Spleen (tissue), 11 donors: ENCODE results near the gene GPR83. TPM values are rescaled to one million over a fixed set of nuclear protein-coding genes. Genes with fewer than 3 reads are reported as not detected.
"Not testable (repeated sequence)": the region's sequence is repeated elsewhere in the genome, so short reads cannot be mapped to it uniquely, and the experiment has no call there.

ENCODE experiments used
- DNase-seq: peaks from one replicate; pipeline ENCODE4 v3.0.0-alpha.2; 2020
- H3K27ac ChIP-seq, 8 donors: fragments of 200-600 bp; sonication (generic) in 7 of 8; 1 replicate in 4 of 8; 2 replicates in 4 of 8; pipeline versions ENCODE4 v1.5.0 to v1.8.0; 2016 to 2021; ENCODE audit warnings: inconsistent platforms in 4 of 8, mild to moderate bottlenecking in 4 of 8, moderate library complexity in 1 of 8
- H3K27me3 ChIP-seq, 7 donors: fragments of 200-600 bp; sonication (generic) in 6 of 7; replicated peaks in 1 of 7; 1 replicate in 4 of 7; 2 replicates in 3 of 7; pipeline versions ENCODE4 v1.5.0 to v1.8.0; 2016 to 2021; ENCODE audit warnings: inconsistent platforms in 3 of 7, mild to moderate bottlenecking in 1 of 7
- H3K36me3 ChIP-seq, 6 donors: fragments of 200-600 bp; sonication (generic) in 5 of 6; 1 replicate in 4 of 6; 2 replicates in 2 of 6; pipeline versions ENCODE4 v1.5.0 to v1.8.0; 2016 to 2021; ENCODE audit warnings: inconsistent platforms in 2 of 6
- H3K4me1 ChIP-seq, 6 donors: fragments of 200-600 bp; sonication (generic) in 5 of 6; 1 replicate in 3 of 6; 2 replicates in 3 of 6; pipeline versions ENCODE4 v1.5.0 to v1.8.0; 2016 to 2021; ENCODE audit warnings: inconsistent platforms in 3 of 6
- H3K4me3 ChIP-seq, 8 donors: fragments of 200-600 bp; sonication (generic) in 7 of 8; 1 replicate in 4 of 8; 2 replicates in 4 of 8; pipeline versions ENCODE4 v1.5.0 to v1.8.0; 2016 to 2021; ENCODE audit warnings: inconsistent platforms in 4 of 8, mild to moderate bottlenecking in 4 of 8, moderate library complexity in 2 of 8
- H3K9me3 ChIP-seq, 8 donors: fragments of 200-600 bp; sonication (generic) in 7 of 8; 1 replicate in 4 of 8; 2 replicates in 4 of 8; pipeline versions ENCODE4 v1.5.0 to v1.8.0; 2016 to 2021; ENCODE audit warnings: inconsistent platforms in 4 of 8
- CTCF ChIP-seq, 11 experiments: fragments of 200-600 bp in 7 of 11; fragments of 450-650 bp in 4 of 11; sonication (generic) in 4 of 11; IDR thresholded peaks in 8 of 11; conservative IDR thresholded peaks in 3 of 11; 1 replicate in 7 of 11; 2 replicates in 4 of 11; pipeline versions ENCODE4 v1.4.0 to v1.8.0; 2016 to 2021; ENCODE audit warnings: antibody characterized with exemption in 11 of 11, inconsistent platforms in 4 of 11, mild to moderate bottlenecking in 1 of 11
- POLR2A ChIP-seq, 3 donors: fragments of 450-650 bp; IDR thresholded peaks; one replicate each; pipeline ENCODE4 v1.5.1; 2017; ENCODE audit warnings: antibody characterized with exemption in 3 of 3, mild to moderate bottlenecking in 1 of 3
- POLR2AphosphoS5 ChIP-seq, 3 donors: sonication (generic); formaldehyde crosslinking; IDR thresholded peaks; one replicate each; pipeline ENCODE4 v1.5.1; 2017; ENCODE audit warnings: antibody characterized with exemption in 3 of 3
- WGBS, 5 donors: extraction: QIAGEN DNeasy Blood & Tissue Kit in 3 of 5; methylation state at CpG; one replicate each; pipeline versions ENCODE4 v1.1.5 to v1.1.7; 2013 to 2018; 5-methylcytosine and 5-hydroxymethylcytosine counted together
- intact Hi-C: fragments of 100-400 bp; cut with DNase I; formaldehyde crosslinking; loops from one replicate; pipeline ENCODE4 v1.15.0; 2023; ENCODE audit warnings: low total_unique reads
- polyA plus RNA-seq, 3 donors: library from polyadenylated mRNA; stranded (reverse); fragments of 200-250 nt; gene quantifications; one replicate each; pipeline ENCODE4 v1.2.1, GENCODE V29; 2013
- total RNA-seq, 7 donors: library from RNA; depleted of rRNA in 3 of 7; stranded (reverse); fragments of >200 nt in 3 of 7; fragmentation: NEBNext Ultra II Directional in 4 of 7; extraction: Animal tissue kit (Norgen Biotek cat#: 25700) in 4 of 7; gene quantifications; one replicate each; pipeline versions ENCODE4 v1.1.0 to v1.2.1, GENCODE V29; 2016 to 2021
- donor health status: healthy with polysubstance abuse.
- donor health status: DM: no; HTN: no; CAD: no; lungs with moderate emphysema.
- donor health status: DM: no; HTN: no; CAD: no.
- donor health status: Bipolar disorder and iron deficiency.
- donor health status: healthy.
- donor health status: DM: no; HTN: no; CAD: no.
- donor health status: DM: yes; HTN: yes; CAD: no.

Gene GPR83
- total and polyA plus RNA-seq, 10 donors = 0.06 to 0.66 (median 0.15) TPM; not detected in 1

GRCh38 chr11:94376841-94377240 lies 24.4 kb downstream of the GPR83 start:
- Histone ChIP-seq H3K36me3 (no peaks in the 10 kb centered on the region), H3K9me3 (no peaks in the 10 kb centered on the region), H3K4me1 (no peaks in the 10 kb centered on the region), H3K27ac (no peak overlapping the region), H3K27me3 (no peaks in the 10 kb centered on the region), H3K4me3 (no peak overlapping the region)
- intact Hi-C loops = no loop called here
- WGBS, 5 donors = 75 to 100% (median 86%) methylated on average over 1 of the region's 1 CpG
- DNase-seq = no peak
- TF ChIP-seq CTCF (IDR thresholded peaks at IDR 0.05 in 8 of 11, conservative IDR thresholded peaks at IDR 0.05 in 3 of 11) (no peak), POLR2AphosphoS5 (IDR thresholded peaks at IDR 0.05) (no peak)

GRCh38 chr11:94370576-94370975 lies 30.6 kb downstream of the GPR83 start:
- DNase-seq, H3K4me1 ChIP-seq, H3K36me3 ChIP-seq, H3K27ac ChIP-seq, H3K9me3 ChIP-seq, H3K4me3 ChIP-seq, H3K27me3 ChIP-seq, intact Hi-C loops: not testable (repeated sequence)
- WGBS, 5 donors = 79 to 92% (median 82%) methylated on average over 4 to 6 of the region's 6 CpGs

DNA sequence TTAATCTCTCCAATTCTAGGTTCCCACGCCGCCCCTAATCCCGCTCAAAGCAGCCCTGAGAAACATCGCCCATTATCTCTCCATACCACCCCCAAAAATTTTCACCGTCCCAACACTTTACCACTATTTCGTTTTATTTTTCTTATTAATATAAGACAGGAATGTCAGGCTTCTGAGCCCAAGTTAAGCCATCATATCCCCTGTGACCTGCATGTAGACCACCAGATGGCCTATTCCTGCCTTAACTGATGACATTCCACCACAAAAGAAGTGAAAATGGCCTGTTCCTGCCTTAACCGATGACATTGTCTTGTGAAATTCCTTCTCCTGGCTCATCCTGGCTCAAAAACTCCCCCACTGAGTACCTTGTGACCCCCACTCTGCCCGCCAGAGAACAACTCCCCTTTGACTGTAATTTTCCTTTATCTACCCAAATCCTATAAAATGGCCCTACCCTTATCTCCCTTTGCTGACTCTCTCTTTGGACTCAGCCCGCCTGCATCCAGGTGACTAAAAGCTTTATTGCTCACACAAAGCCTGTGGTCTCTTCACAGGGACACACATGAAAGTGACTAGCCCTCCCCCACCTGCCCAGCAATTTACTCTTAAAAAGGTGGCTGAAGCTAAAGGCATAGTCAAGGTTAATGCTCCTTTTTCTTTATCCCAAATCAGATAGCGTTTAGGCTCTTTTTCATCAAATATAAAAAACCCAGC lies 50.2 kb downstream of the GPR83 start:
- WGBS, 5 donors = 68 to 86% (median 84%) methylated on average over 6 to 10 of the region's 10 CpGs
- H3K9me3 ChIP-seq, DNase-seq, H3K36me3 ChIP-seq, H3K27me3 ChIP-seq, H3K27ac ChIP-seq, H3K4me1 ChIP-seq, H3K4me3 ChIP-seq, intact Hi-C loops: not testable (repeated sequence)

GRCh38 chr11:94346311-94346710 lies 54.9 kb downstream of the GPR83 start:
- H3K4me3 ChIP-seq, H3K9me3 ChIP-seq, H3K4me1 ChIP-seq, intact Hi-C loops, H3K27ac ChIP-seq, H3K27me3 ChIP-seq, H3K36me3 ChIP-seq: not testable (repeated sequence)
- peak; percentile 59 for DNase-seq
- 80 to 83% (median 81%) methylated on average over 8 of the region's 8 CpGs for WGBS, 5 donors

GRCh38 chr11:94343495-94343894 lies 57.7 kb downstream of the GPR83 start:
- 86 to 98% (median 93%) methylated on average over 1 of the region's 1 CpG for WGBS, 5 donors
- no peak for DNase-seq
- Histone ChIP-seq H3K27ac (no peak overlapping the region), H3K9me3 (no peaks in the 10 kb centered on the region), H3K36me3 (no peaks in the 10 kb centered on the region), H3K27me3 (no peaks in the 10 kb centered on the region), H3K4me1 (no peaks in the 10 kb centered on the region), H3K4me3 (no peak overlapping the region)
- intact Hi-C loops = no loop called here
- TF ChIP-seq POLR2A (IDR thresholded peaks at IDR 0.05) (no peak), POLR2AphosphoS5 (IDR thresholded peaks at IDR 0.05) (no peak), CTCF (IDR thresholded peaks at IDR 0.05 in 8 of 11, conservative IDR thresholded peaks at IDR 0.05 in 3 of 11) (no peak)

DNA sequence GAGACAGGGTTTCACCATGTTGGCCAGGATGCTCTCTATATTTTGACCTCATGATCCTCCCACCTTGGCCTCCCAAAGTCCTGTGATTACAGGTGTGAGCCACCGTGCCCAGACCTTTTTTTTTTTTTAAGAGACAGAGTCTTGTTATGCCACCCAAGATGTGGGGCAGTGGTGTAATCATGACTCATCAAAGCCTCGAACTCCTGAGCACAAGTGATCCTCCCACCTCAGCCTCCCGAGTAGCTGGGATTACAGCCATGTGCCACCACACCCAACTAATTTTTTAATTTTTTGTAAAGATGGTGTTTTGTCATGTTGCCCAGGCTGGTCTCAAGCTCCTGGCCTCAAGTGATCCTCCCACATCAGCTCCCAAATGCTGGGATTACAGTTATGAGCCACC lies 59.0 kb downstream of the GPR83 start:
- DNase-seq = no peak
- H3K27ac ChIP-seq = no peak overlapping the region
- 72 to 94% (median 79%) methylated on average over 3 of the region's 3 CpGs for WGBS, 5 donors
- no peaks in the 10 kb centered on the region for H3K4me1 ChIP-seq
- intact Hi-C loops = no loop called here
- TF ChIP-seq POLR2A (IDR thresholded peaks at IDR 0.05) (no peak), CTCF (IDR thresholded peaks at IDR 0.05 in 8 of 11, conservative IDR thresholded peaks at IDR 0.05 in 3 of 11) (no peak), POLR2AphosphoS5 (IDR thresholded peaks at IDR 0.05) (no peak)
- no peaks in the 10 kb centered on the region for H3K36me3 ChIP-seq
- H3K27me3 ChIP-seq = no peaks in the 10 kb centered on the region
- no peaks in the 10 kb centered on the region for H3K9me3 ChIP-seq
- no peak overlapping the region for H3K4me3 ChIP-seq
